IMR-90 (cell line): ENCODE results near the gene EIF3I. TPM values are rescaled to one million over a fixed set of nuclear protein-coding genes. Genes with fewer than 3 reads are reported as not detected.
A peak's percentile ranks its signal among the peaks of the same experiment; 100 is the strongest.

Source experiments
- ATAC-seq: fragments of 200-7000 bp; cut with Tn5 transposase; 2 replicates; pipeline ENCODE4 v1.9.1; 2020; ENCODE audit warnings: low read depth, mild to moderate bottlenecking, moderate library complexity
- Bru-seq: library from RNA; stranded (reverse); fragments of 400-500 nt; gene quantifications from one replicate; lab custom pipeline; 2021; lab: Mats Ljungman, UMichigan
- BruChase-seq, 2 experiments: library from RNA; stranded (reverse); fragments of 400-500 nt; gene quantifications; one replicate each; lab custom pipeline; 2021; lab: Mats Ljungman, UMichigan
- BruUV-seq: library from RNA; stranded (reverse); fragments of 400-500 nt; replicated peaks from 2 replicates; lab custom pipeline; 2021; lab: Mats Ljungman, UMichigan
- CTCF ChIA-PET: fragments of 300-600 bp; formaldehyde crosslinking; extraction: SDS; loops from one replicate; lab custom pipeline; 2021; ENCODE audit warnings: antibody characterized with exemption; lab: Yijun Ruan, JAX
- POLR2A ChIA-PET: fragments of 300-600 bp; sonication (Branson Sonifier 250); formaldehyde crosslinking; loops from one replicate; lab custom pipeline; 2022; ENCODE audit warnings: antibody characterized with exemption; ENCODE audit not compliant: unreplicated experiment; lab: Charles Lee
- DNase-seq: peaks from one replicate; pipeline ENCODE4 v3.0.0; 2013
- H2AFZ ChIP-seq: replicated peaks from 2 replicates; pipeline ENCODE3; 2013; ENCODE audit warnings: low read length, mild to moderate bottlenecking; ENCODE audit not compliant: poor library complexity
- H2AK5ac ChIP-seq: 2 replicates; pipeline ENCODE4 v1.6.1; 2013; ENCODE audit warnings: low read depth, low read length, inconsistent platforms
- H2AK9ac ChIP-seq: replicated peaks from 2 replicates; pipeline ENCODE3; 2013; ENCODE audit warnings: mild to moderate bottlenecking, low read depth, low read length, moderate library complexity; ENCODE audit not compliant: poor library complexity
- H2BK120ac ChIP-seq: 2 replicates; pipeline ENCODE4 v1.6.1; 2013; ENCODE audit warnings: low read depth, low read length, inconsistent platforms
- H2BK15ac ChIP-seq: 3 replicates; pipeline ENCODE4 v1.6.1; 2013; ENCODE audit warnings: low read depth, low read length, inconsistent platforms
- H2BK20ac ChIP-seq: 2 replicates; pipeline ENCODE4 v1.6.1; 2013; ENCODE audit warnings: low read depth, mild to moderate bottlenecking, inconsistent platforms, low read length, moderate library complexity
- H2BK5ac ChIP-seq: 2 replicates; pipeline ENCODE4 v1.6.1; 2013; ENCODE audit warnings: mild to moderate bottlenecking, low read depth, low read length, inconsistent platforms; ENCODE audit not compliant: poor library complexity, severe bottlenecking
- H3K14ac ChIP-seq: replicated peaks from 2 replicates; pipeline ENCODE4 v1.6.1; 2013; ENCODE audit warnings: low read depth, low read length, inconsistent platforms
- H3K18ac ChIP-seq: 2 replicates; pipeline ENCODE4 v1.6.1; 2013; ENCODE audit warnings: low read depth, low read length, control low read depth
- H3K23ac ChIP-seq: 2 replicates; pipeline ENCODE4 v1.6.1; 2013; ENCODE audit warnings: low read depth, low read length, inconsistent platforms
- H3K27ac ChIP-seq: 2 replicates; pipeline ENCODE4 v1.5.1; 2013; ENCODE audit warnings: mild to moderate bottlenecking, control low read depth, low read length; ENCODE audit not compliant: insufficient read depth
- H3K27me3 ChIP-seq: 2 replicates; pipeline ENCODE4 v1.6.1; 2013; ENCODE audit warnings: low read length; ENCODE audit not compliant: control insufficient read depth, insufficient read depth
- H3K36me3 ChIP-seq: 2 replicates; pipeline ENCODE4 v1.6.1; 2013; ENCODE audit warnings: low read length, mixed read lengths; ENCODE audit not compliant: control insufficient read depth, insufficient read depth
- H3K4ac ChIP-seq: 2 replicates; pipeline ENCODE4 v1.6.1; 2013; ENCODE audit warnings: low read depth, low read length, inconsistent platforms
- H3K4me1 ChIP-seq: 2 replicates; pipeline ENCODE4 v1.6.1; 2013; ENCODE audit warnings: low read length, mixed read lengths; ENCODE audit not compliant: control insufficient read depth, insufficient read depth
- H3K4me2 ChIP-seq: 2 replicates; pipeline ENCODE4 v1.6.1; 2013; ENCODE audit warnings: low read depth, mild to moderate bottlenecking, control low read depth, low read length, moderate library complexity
- H3K4me3 ChIP-seq: 2 replicates; pipeline ENCODE4 v1.5.1; 2013; ENCODE audit warnings: low read depth, mild to moderate bottlenecking, control low read depth, low read length, moderate library complexity; ENCODE audit not compliant: insufficient read depth
- H3K56ac ChIP-seq: 2 replicates; pipeline ENCODE4 v1.6.1; 2013; ENCODE audit warnings: low read length, inconsistent platforms; ENCODE audit not compliant: insufficient read depth; ENCODE audit errors: extremely low read depth
- H3K79me1 ChIP-seq, 2 experiments: 2 replicates each; pipeline ENCODE4 v1.6.1; 2013; ENCODE audit warnings: low read length in 2 of 2, inconsistent platforms in 1 of 2, low read depth in 1 of 2
- H3K9ac ChIP-seq: 2 replicates; pipeline ENCODE4 v1.6.1; 2013; ENCODE audit warnings: low read depth, low read length, control low read depth
- H3K9me1 ChIP-seq: 2 replicates; pipeline ENCODE4 v1.6.1; 2013; ENCODE audit warnings: low read length, inconsistent platforms; ENCODE audit not compliant: insufficient read depth
- H3K9me3 ChIP-seq: 2 replicates; pipeline ENCODE4 v1.6.1; 2013; ENCODE audit warnings: low read length; ENCODE audit not compliant: control insufficient read depth, insufficient read depth
- H4K20me1 ChIP-seq: 2 replicates; pipeline ENCODE4 v1.6.1; 2013; ENCODE audit warnings: low read length, inconsistent platforms; ENCODE audit not compliant: insufficient read depth
- H4K5ac ChIP-seq: 2 replicates; pipeline ENCODE4 v1.6.1; 2013; ENCODE audit warnings: mild to moderate bottlenecking, low read depth, low read length, control low read depth
- H4K8ac ChIP-seq, 2 experiments: 2 replicates each; pipeline ENCODE4 v1.6.1; 2013; ENCODE audit warnings: low read depth in 2 of 2, low read length in 2 of 2, control low read depth in 1 of 2, inconsistent platforms in 1 of 2
- H4K91ac ChIP-seq: 2 replicates; pipeline ENCODE4 v1.6.1; 2013; ENCODE audit warnings: low read depth, low read length, inconsistent platforms; ENCODE audit not compliant: insufficient read depth
- BHLHE40 ChIP-seq: fragments of 150-350 bp; IDR thresholded peaks from 2 replicates; pipeline ENCODE4 v1.6.1; 2016; ENCODE audit warnings: mild to moderate bottlenecking, low read depth, low read length
- FOS ChIP-seq: fragments of 150-350 bp; IDR thresholded peaks from 2 replicates; pipeline ENCODE4 v1.6.1; 2016; ENCODE audit warnings: low read depth, low read length
- MAZ ChIP-seq: IDR thresholded peaks from 2 replicates; pipeline ENCODE4 v1.6.1; 2012; ENCODE audit warnings: low read depth, mild to moderate bottlenecking, low read length, improper control_type of control experiment, moderate library complexity, borderline replicate concordance
- MXI1 ChIP-seq: IDR thresholded peaks from 2 replicates; pipeline ENCODE4 v1.6.1; 2012; ENCODE audit warnings: low read depth, mild to moderate bottlenecking, low read length, moderate library complexity, borderline replicate concordance
- POLR2A ChIP-seq: IDR thresholded peaks from 2 replicates; pipeline ENCODE4 v1.6.1; 2012; ENCODE audit warnings: mild to moderate bottlenecking, low read depth, low read length
- RAD21 ChIP-seq: IDR thresholded peaks from 2 replicates; pipeline ENCODE4 v1.6.1; 2012; ENCODE audit warnings: low read length, improper control_type of control experiment
- RFX5 ChIP-seq: IDR thresholded peaks from 2 replicates; pipeline ENCODE4 v1.8.0; 2012; ENCODE audit warnings: low read depth, mild to moderate bottlenecking, low read length, moderate library complexity
- USF2 ChIP-seq: fragments of 150-350 bp; IDR thresholded peaks from 2 replicates; pipeline ENCODE4 v1.6.1; 2017; ENCODE audit warnings: mild to moderate bottlenecking, antibody characterized with exemption, low read length, low read depth
- WGBS, 2 experiments: methylation state at CpG; one replicate each; pipeline versions ENCODE4 v1.1.5 to v1.1.7; 2013; ENCODE audit warnings: missing lambda C conversion rate in 2 of 2; ENCODE audit not compliant: insufficient read length in 1 of 2; ENCODE audit errors: extremely low coverage in 2 of 2; 5-methylcytosine and 5-hydroxymethylcytosine counted together
- dilution Hi-C: fragments of 300-500 bp; cut with HindIII; formaldehyde crosslinking; loops from one replicate; pipeline ENCODE4 v1.14.3; 2018; ENCODE audit warnings: low sequenced_read_pairs; ENCODE audit not compliant: unreplicated experiment
- in situ Hi-C: fragments of 300-500 bp; cut with MboI; formaldehyde crosslinking; loops from 3 replicates; pipeline ENCODE4 v1.14.3; 2019; ENCODE audit warnings: low sequenced_read_pairs, inconsistent platforms, mixed read lengths
- intact Hi-C: fragments of 100-400 bp; cut with micrococcal nuclease; formaldehyde crosslinking; loops from 2 replicates; pipeline ENCODE4 v1.10.0; 2022
- long read RNA-seq: library from polyadenylated mRNA; unstranded; transcript quantifications from one replicate; pipeline ENCODE4 v2.0.0, GENCODE V29; 2021; ENCODE audit not compliant: unreplicated experiment
- polyA plus RNA-seq, 3 experiments: library from polyadenylated mRNA; depleted of rRNA; stranded (reverse); fragments of >200 nt; gene quantifications; 2 replicates each; pipeline ENCODE4 v1.2.3, GENCODE V29; 2012; ENCODE audit warnings: low replicate concordance in 1 of 3
- total RNA-seq: library from RNA; depleted of rRNA; stranded (reverse); fragments of >200 nt; gene quantifications from 2 replicates; pipeline ENCODE4 v1.2.3, GENCODE V29; 2012; rRNA removed

EIF3I gene
- total RNA-seq (574 and 716 TPM in 2 replicates), polyA plus RNA-seq (2012; rRNA removed) (376 and 469 TPM in 2 replicates), Bru-seq, nascent RNA (percentile 91 among the genes with signal in this experiment), BruChase-seq, experiment 1, labeled RNA remaining after a 6-hour chase (percentile 91 among the genes with signal in this experiment), BruChase-seq, experiment 2, labeled RNA remaining after a 2-hour chase (percentile 85 among the genes with signal in this experiment)
- polyA plus RNA-seq (2012; cell fraction: cytosol; rRNA removed), result 293 and 465 TPM in 2 replicates
- polyA plus RNA-seq (2012; cell fraction: nucleus; rRNA removed; ENCODE audit: low replicate concordance), result 87.9 and 110 TPM in 2 replicates
- long read RNA-seq, transcript EIF3I-202 (11 exons, 1,458 nt), result major isoform, 137 of 183 reads
- long read RNA-seq, partial matches to known transcripts, result 35 of 183 reads
- long read RNA-seq, other reads (novel, unspliced or antisense), result 11 of 183 reads

- ATAC-seq (peak; percentile 89), DNase-seq (peak; percentile 91)
- Histone ChIP-seq H3K56ac (peak within 1 kb of the TSS; percentile 92), H2BK15ac (peak within 1 kb of the TSS; percentile 17; the same call in 1 of the 3 replicates), H2BK5ac (peak within 1 kb of the TSS; percentile 71), H4K20me1 (0 out of 2 replicates have a peak, but pooled peaks cover 4% of the 10 kb centered on the region), H3K79me1 (peaks cover 37 to 62% of the 10 kb centered on the region in 2 experiments), H3K4me3 (peak within 1 kb of the TSS; percentile 84), H3K4me2 (peak within 1 kb of the TSS; percentile 100), H2BK20ac (no peak within 1 kb of the TSS), H3K36me3 (peaks cover 31% of the 10 kb centered on the region), H4K91ac (peak within 1 kb of the TSS; percentile 85), H2AK5ac (peak within 1 kb of the TSS; percentile 98), H3K14ac (peak within 1 kb of the TSS; percentile 96), H3K9me3 (no peaks in the 10 kb centered on the region), H2AK9ac (peak within 1 kb of the TSS; percentile 98), H3K9ac (peak within 1 kb of the TSS; percentile 88), H3K27ac (peak within 1 kb of the TSS; percentile 86), H2AFZ (peak within 1 kb of the TSS; percentile 84), H3K23ac (peak within 1 kb of the TSS; percentile 93), H3K18ac (peak within 1 kb of the TSS; percentile 47), H3K4me1 (peaks cover 12% of the 10 kb centered on the region), H3K27me3 (no peaks in the 10 kb centered on the region), H4K8ac (peak within 1 kb of the TSS; percentile 96 to 98), H3K9me1 (peaks cover 13% of the 10 kb centered on the region), H4K5ac (peak within 1 kb of the TSS; percentile 90), H3K4ac (peak within 1 kb of the TSS; percentile 96), H2BK120ac (peak within 1 kb of the TSS; percentile 48; the same call in 1 of the 2 replicates)
- intact Hi-C loops (loop anchor here (5.0 kb wide), 1 partner anchor 70 kb away; the partner anchor contains the start of gene HDAC1), dilution Hi-C loops (no loop called here), in situ Hi-C loops (no loop called here)
- ChIA-PET POLR2A (no interaction called here), CTCF (no interaction called here)
- peak; percentile 58; the same call in 1 of the 2 replicates for TF ChIP-seq MXI1
- peak; percentile 94 for TF ChIP-seq POLR2A
- TF ChIP-seq BHLHE40, result no peak
- TF ChIP-seq RAD21, result no peak
- TF ChIP-seq MAZ, result peak; percentile 37; the same call in 1 of the 2 replicates
- TF ChIP-seq FOS, result no peak
- TF ChIP-seq USF2, result 0 out of 2 replicates have a peak, but pooled peaks have one; percentile 9
- TF ChIP-seq RFX5, result no peak
- WGBS, 2 experiments, result 1% methylated on average over 22 of the region's 46 CpGs; no CpG with 5 or more reads in 1 of the 2 experiments
- BruUV-seq, result TSS peak; percentile 49
These were observed at the start of gene EIF3I, which contains the start of gene TMEM234 for GRCh38 chr1:32221980-32222755. Gene EIF3I (plus strand): TSS chr1:32222407. CDS start chr1:32222442, 35 bp downstream. Gene TMEM234 (minus strand): TSS chr1:32222353. CDS start chr1:32222322, 31 bp downstream.
